ENCODE measurements around the gene SYT2.
"Not testable (repeated sequence)": the region's sequence is repeated elsewhere in the genome, so short reads cannot be mapped to it uniquely, and the experiment has no call there.

SYT2 gene

DNA sequence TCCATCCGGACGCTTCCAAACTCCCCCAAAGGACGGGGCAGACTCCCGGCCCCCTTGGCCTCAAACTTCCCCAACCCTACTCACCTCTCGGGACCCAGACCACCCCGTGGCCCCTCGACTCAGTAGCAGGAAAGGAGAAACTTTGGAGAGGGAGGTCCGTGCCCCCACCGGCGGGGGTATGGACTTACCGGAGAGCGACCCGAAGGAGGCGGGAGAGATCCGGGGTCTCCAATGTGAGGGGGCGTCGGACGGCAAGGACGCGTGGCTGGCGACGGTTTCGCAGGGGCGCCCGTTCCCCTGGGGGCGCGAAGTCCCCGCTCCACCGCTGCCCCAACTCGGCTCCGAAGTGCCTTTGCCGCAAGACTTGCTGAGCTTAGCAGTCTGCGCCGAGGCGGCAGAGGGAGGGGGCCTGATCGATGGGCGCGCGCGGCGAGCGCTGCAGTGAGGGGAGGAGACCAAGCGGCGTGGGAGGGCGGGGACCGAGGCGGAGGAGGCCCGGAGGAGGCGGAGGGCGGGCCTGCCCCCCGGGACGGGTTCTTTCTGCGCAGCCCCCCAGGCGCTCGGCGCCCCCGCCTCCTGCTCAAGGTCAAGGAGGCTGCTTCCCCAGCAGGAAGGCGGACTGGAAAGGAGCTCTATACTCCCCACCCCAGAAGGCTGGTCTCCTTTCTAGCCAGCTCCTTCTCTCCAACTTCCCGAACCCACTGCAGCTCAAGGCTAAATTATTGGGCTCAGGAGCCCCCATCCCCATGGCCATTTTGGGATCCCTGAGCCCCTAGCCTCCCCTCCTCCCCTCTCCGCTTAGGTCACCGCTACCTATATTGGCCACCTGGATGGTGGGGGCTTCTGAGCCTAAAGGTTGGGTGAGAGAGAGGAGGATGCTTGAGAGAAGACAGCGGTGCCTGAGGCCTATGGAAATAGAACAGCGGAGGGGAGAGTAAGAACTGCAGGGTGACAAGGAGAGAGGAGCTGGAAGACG, at the start of gene SYT2:
TSS of gene SYT2 (minus strand) at position 385 of the 976 bp plus-strand sequence. CDS start 104,682 bp downstream, outside the sequence.
- DNase-seq: no peak

DNA sequence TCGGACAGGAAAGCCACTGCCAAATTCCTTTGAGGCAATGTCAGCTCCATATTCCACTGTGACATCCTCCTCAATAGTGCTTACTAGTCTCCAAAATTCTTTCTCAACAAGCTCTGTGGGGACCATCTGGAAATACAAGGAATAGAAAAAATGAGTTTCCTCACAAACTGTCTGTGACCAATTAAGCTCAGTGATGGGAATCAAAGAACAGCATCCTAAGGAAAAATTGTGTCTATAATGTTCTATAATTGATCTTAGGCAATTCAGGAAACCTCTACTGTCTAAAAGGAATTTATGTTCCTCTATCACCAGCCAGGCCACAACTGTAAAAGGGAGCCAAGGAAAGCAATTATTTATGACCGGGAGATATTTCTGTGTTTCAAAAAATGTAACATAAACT, 46.1 kb upstream of the SYT2 start:
- DNase-seq: no peak

DNA sequence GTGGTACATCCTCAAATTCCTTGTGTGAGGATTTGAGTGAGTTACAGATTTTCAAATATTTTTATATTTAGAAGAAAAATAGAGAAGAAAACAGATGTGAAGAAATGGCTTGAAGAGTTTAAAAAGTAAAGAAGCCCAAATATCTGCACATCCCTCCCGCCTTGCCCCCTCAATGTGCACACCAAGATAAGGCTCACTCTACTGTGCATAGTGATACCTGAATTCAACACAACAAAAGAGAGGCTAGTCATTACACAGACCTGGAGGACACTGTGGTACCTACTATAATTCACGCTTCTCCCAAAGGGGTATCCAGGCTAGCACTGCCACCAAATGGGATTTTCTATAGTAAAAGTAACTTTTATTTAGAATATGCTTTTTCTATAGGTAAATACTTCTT, 44.0 kb upstream of the SYT2 start:
- DNase-seq: no peak

DNA sequence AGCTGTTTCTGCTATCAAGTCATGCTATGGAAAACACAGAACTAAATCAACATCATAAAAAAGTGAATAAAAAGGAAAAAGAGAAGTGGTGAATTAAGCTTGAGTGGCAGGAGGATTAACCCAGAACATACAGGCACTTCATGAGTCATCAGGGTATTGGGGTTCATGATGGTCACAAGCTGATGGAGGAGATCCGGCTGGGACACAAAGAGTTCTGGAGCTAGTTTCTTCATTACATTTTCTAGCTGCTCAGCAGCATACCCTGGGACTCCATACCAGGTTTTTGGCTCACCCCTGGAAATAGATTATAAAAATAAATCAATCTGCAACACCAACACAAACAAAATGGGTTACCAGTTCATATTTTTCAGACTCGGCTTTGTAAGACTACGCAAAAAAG, 42.5 kb upstream of the SYT2 start:
- no peak for DNase-seq

DNA sequence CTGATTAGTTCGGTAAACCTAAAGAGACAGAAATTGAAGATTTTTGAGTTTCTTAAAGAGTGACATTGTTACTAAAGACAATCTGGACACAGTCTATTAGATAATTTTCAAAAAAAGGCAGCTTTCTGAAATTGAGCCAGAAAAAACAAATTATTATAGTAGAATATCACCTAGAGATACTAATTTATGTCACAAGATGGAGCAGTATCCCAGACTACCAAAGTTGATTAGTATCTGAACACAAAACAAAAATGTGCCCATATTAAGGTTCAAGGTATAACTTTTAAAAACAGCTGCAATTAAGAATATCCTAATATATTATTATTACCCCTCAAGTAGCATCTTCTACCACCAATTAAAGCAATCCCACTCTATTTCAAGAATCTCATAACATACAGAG, 40.5 kb upstream of the SYT2 start:
- DNase-seq: no peak

DNA sequence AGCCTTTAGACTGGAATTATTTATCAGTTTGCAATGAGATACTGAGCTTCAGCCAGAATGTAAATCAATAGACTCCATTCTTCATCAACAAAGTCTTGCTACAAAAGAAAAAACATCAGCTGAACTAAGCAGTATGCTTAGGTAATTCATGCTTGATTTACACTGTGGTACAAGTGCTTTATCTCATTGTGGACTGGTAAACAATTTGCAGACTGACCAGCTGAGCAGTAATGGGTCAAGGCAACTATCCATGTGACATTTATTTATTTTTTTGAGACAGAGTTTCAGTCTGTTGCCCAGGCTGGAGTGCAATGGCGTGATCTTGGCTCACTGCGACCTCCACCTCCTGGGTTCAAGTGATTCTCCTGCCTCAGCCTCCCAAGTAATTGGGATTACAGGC, 39.8 kb upstream of the SYT2 start:
- DNase-seq: no peak

DNA sequence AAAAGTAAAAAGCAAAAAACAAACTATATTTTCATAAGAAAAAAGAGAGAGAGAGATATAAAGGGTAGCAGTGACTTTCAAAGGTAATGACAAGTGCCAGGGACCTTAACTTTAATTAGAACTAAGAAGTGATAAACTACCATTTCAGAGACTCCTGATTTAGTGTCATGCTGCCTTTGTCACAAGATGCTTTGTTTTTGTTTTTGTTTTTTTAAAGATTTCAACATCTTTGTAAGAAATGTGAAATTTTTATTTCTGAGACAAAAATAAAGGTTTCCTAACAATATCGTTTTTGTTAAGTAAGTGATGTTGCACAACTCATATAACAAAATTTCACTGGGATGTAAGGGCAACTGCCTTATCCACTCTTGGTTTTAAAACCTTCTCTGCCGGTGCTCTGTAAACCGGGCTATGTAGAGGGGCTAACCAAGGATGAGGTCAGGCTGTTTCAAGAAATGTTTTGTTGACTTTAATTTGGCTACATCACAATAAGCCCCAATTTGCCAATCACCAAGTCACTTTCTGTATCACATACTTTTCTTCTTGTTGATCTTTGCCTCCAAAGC, 35.2 kb upstream of the SYT2 start:
- DNase-seq: no peak

DNA sequence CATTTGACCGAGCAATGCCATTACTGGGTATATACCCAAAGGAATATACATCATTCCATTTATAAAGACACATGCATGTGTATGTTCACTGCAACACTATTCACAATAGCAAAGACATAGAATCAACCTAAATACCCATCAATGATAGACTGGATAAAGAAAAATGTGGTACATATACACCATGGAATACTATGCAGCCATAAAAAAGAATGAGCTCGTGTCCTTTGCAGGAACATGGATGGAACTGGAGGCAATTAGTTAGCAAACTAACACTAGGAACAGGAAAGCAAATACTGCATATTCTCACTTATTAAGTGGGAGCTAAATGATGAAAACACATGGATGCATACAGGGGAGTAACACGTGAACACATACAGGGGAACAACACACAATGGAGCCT, 34.5 kb upstream of the SYT2 start:
- not testable (repeated sequence) for DNase-seq

DNA sequence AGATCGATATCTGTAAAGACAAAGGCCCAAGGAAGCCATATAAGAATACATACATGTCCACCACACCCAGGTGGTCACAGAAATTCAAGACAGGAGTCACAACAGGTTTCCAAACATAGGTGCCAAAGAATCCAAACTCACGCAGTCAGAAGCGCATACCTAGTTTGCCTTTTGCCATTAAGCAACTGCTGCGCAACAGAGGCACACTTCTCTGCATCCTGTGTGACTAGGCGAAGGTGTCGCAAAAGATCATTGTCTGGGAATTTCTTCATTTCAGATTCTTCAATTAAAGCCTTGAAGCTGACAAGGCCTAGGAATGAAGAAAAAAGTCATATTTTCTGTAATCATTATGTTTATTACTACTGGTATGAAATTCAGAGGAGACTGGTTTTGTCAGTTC, 32.2 kb upstream of the SYT2 start:
- no peak for DNase-seq

DNA sequence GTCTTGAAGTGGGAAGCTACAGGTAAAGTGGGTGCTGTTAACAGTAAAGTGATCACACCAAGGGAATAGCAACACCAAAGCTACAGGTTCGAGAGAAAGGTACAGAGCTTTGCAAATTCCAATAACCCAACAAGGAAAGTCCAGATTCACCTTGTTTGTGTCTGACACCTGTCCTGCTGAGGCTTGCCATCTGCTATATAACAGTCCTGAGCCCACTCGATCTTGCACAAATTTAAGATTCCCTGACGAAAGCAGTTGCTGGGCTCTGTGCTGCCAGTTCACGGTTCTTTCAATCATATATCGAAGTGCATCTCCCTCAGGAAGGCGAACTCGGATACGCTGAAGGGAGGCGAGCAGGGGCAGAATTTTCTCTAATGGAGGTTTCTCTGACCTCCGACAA, 23.0 kb upstream of the SYT2 start:
- DNase-seq: no peak

DNA sequence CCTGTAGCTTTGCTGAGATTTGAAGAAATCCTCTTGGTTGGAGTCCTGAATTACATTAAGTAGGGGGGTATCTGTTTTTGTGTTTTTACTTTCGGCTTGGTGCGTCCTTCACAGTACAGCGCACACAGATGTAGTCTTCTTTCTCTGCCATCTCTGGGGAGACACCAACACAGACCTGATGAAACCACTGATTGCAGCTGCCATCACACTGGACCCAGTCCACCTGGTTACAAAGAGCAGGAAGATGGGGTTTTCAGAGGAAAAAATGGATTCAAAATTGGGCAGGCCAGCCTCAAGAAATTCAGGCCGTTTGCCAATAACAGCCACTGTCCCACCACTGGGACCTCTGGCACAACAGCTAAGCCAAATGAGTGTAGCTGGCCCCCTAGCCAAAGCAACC, 18.7 kb upstream of the SYT2 start:
- DNase-seq: no peak

DNA sequence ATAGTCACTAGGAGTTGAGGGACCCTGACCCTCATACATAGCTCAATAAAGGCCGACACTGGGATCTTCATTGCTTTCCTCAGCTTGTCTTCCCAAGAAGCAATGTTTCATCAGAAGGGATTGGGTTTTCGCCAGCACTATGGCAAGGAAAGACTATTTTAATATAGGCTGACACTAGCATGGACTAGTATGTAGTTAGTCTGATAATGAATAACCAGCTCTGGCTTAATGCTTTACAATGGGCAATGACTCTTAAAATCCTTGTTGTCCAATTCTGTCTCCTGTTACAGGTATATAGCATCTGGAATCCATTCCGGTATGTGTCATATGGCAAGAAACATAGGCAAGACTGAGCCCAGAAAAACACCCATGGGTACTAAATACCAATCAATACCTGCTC, 15.3 kb upstream of the SYT2 start:
- DNase-seq: no peak

DNA sequence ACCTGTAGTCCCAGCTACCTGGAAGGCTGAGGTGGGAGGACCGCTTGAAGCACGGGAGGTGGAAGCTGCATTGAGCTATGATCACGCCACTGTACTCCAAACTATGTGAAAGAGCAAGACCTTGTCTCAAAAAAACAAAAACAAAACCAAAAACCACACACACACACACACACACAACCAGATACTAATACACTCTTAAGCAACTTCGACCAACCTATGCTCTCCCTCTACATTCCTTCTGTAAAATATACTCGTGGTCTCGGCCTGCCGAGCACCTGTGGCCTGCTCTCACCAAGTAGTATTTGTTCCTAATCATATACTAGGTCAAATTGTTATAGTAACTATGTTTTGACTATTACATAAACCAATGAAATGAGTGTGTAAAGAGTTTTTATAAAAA, 13.5 kb upstream of the SYT2 start:
- DNase-seq: no peak

DNA sequence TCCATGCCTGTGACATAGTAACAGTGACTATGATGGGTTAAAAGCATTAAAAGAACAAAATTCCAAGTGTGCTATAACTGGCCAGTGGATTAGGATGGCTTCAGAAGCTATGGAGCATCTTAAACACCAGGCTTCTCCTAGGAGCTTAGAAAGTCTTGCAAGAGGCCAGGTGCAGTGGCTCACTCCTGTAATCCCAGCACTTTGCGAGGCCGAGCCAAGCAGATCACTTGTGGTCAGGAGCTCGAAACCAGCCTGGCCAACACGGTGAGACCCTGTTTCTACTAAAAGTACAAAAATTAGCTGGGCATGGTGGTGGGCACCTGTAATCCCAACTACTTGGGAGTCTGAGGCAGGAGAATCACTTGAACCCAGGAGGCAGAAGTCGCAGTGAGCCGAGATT, 12.8 kb upstream of the SYT2 start:
- DNase-seq: not testable (repeated sequence)

DNA sequence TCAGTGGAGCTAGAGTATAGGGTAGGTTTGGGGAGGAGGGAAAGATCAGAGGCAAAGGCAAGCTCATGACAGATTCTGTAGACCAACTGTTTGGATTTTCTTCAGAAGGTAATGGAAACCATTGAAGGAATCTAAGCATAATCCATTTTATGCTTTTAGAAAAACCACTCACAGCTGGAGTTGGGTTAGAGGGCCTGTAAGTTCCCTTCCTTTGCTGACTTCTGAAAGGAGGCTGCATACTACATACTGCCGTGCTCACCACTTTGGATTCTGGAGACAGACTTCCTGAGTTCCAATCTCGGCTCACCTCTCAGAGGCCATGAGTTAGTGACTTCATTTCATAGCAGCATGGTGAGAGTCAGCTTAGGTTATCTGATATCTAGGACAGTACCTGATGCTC, 6.4 kb upstream of the SYT2 start:
- DNase-seq: no peak

DNA sequence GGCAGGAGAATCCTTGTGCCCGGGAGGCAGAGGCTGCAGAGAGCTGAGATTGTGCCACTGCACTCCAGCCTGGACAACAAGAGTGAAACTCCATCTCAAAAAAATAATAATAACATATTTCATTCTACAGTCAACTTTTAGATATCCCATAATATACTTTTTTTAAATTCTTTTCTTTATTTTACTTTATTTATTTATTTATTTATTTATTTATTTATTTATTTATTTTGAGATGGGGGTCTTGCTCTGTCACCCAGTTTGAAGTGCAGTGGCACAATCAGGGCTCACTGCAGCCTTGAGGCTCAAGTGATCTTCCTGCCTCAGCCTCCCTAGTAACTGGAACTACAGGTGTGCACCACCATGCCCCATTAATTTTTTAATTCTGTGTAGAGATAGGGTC, 3.9 kb upstream of the SYT2 start:
- DNase-seq: not testable (repeated sequence)

DNA sequence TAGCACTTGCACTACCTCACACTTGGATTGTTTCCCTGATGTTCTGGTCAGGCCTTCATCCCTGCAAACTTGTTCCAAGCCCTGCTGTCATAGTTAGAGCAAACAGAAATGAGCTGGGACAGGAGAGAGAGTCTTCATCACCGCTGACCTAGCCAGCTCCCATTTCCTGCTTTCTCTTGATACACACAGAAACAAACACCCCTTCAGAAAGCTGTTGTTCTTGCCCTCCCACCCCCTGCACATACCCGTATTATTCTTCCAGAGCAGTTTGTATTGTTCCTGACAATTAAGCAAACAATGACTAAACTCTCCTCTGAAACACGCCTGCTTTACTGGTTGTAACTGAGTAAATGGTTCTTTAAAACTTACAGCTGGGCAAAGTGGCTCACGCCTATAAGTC, 2.9 kb upstream of the SYT2 start:
- no peak for DNase-seq

DNA sequence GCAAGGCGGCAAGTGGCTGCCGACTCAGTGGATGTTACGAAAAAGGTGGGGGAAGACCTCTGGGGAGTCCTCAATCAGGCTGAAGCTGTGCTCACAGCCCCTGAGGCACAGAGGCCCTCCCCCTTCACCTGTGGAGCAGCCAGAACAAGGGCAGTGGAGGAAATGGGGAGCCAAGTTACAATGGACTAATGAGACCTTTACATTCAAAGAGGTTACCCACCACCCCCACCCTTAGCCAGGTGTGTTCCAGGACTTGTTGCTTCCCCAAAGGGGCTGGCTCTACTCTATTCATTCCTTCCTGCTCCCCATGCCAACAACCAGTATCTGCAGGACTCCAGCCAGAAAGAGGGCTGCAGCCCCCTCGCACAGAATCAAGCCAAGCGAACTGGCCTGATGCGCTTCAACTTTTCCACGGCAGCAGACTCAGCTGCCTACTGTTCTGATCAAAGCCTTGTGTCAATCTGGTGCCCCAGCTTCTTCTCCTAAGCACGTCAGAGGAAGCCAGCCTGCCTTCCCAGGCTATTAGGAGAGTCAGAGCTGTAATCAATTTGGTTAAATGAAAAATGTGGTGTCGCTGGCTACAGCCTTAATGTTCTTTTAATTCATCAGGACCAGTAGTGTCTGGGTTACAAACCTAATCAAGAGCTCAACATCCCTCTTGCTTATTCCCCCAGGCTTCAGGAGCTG, 1.8 kb upstream of the SYT2 start:
- DNase-seq: no peak

DNA sequence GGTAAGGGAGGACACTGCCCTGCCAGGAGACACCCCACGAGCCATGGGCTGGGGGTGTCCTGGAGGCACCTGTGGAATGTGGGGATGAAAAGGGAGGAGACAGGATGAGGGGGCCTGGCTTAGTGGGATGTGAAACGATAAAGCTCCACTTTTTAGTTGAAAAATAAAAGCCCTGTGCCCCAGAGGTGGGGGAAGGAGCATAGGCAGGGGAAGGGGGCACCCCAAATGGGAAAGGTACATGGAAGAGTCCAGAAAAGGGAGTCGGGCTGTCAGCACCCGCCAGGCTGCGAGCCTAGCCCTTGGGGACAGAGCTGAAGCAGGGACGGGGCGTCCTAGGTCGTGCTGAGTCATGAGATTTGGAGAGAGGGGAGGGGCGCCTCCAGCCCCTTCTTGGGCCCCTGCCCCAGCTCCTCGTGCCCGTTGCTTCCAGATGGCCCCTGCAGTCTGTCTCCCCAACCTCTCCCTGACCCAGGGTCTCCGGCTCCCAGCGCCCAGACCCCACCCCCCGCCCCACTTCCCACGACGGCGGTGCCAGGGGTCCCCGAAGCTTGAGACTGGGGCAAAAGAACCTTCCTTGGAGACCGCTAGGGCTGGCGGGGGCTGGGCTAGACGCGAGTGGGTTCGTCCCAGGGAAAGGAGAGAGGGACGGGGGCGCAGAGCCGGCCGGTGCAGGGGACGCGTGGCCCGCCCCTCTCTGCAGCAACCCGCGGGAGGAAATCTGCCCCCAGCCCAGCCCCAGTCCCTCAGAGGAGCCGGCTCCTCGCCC, 795 bp downstream of the SYT2 start:
- no peak for DNase-seq

DNA sequence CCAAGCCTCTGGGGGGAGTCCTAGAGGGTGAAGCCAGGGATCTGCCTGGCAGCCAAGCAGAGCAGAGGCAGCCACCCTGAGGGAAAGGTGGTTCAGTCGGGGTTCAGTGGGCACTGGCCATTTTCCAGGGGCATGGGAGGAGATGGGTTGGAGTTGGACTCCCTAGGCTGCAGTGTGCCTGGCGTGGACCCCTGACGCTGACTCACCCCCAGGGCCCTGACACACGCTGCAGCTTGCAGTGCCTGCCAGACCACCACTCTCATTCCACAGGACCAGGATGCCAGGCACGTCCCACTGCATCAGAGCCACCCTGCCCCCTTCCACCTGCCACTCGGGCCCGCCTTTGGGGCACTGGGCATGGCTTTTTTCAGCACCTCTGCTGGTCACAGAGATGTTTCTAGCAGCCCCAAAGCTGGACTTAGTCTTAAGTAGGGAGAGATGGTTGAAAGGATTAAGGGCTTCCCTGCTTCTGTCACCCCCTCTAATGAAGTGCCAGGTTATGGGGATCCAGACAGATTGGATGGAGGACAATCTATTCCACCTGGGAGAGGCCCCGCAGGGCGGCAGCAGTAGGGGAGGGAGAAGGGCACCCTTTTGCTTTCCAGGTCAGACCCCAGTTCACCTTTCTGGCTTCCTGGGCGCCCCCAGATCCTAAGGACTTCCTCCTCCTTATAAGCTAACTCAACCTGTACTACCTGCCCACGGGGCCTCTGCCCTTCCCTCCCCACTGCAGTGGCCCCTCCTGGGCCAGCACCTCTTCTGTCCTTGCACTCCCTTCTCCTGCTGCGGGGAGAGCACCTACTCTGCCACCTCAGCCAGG, 1.6 kb downstream of the SYT2 start:
- no peak for DNase-seq

DNA sequence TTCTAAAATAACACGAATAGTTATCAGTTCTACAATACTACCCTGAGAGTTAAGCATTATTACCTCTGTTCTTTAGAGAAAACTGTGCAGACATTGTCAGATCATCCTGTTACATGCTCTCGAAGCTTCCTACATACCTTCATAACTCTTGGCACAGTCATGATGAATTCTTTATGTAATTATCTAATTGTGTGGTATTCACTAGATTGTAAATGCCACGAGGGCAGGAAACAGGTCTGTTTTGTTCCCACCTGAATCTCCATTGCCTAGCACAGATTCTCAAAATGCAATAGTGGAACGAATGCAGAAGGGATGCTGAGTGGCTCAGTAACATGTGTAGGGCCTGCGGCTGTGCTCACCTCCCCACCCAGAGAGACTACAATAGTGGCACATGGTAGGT, 3.4 kb downstream of the SYT2 start:
- DNase-seq: no peak

DNA sequence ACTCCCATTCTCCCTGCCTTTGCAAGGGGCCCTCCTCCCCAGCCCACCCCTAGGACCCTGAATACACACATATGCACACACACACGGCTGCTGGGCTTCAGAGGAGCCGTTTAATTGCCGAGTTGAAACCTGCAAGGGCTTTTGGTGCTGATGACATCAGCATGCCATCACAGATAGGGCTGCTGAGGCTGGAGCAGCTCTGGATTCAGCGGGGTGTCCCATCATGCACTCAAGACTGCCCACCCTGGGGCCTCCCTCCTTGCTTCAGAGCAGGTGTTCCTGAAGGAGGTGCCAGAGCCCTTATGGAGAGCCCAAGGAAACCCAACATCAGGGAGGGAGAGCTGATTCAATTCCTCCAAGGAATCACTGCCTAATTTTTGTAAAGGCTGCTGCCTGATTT, 5.7 kb downstream of the SYT2 start:
- DNase-seq: no peak
